ENCODE data around the gene ZSCAN5C.

- TF ChIP-seq POLR2A (IDR thresholded peaks at IDR 0.05; ENCODE audit: extremely low read depth, insufficient read length) (no peak), CTCF (IDR thresholded peaks at IDR 0.05; ENCODE audit: low read depth, low read length) (no peak), MAX (IDR thresholded peaks at IDR 0.05; ENCODE audit: low read depth, low read length) (no peak), MYC (IDR thresholded peaks at IDR 0.05; ENCODE audit: low read depth, low read length) (no peak)
These were observed 8.0 kb upstream of the ZSCAN5C start for GRCh38 chr19:56193981-56194640.

Data from NB4 (cell line).